Activated CD8-positive, alpha-beta memory T cell treated with anti-CD3 and anti-CD28 coated beads, Interleukin-2, amount 50 U/mL, for 1 hour (primary cell): ENCODE results near the gene LGI2.
"Not testable (repeated sequence)": the region's sequence is repeated elsewhere in the genome, so short reads cannot be mapped to it uniquely, and the experiment has no call there.

ENCODE experiments used
- DNase-seq: peaks from one replicate; pipeline ENCODE4 v3.0.0-alpha.2; 2020; ENCODE audit errors: extremely low read depth

The LGI2 gene

DNA sequence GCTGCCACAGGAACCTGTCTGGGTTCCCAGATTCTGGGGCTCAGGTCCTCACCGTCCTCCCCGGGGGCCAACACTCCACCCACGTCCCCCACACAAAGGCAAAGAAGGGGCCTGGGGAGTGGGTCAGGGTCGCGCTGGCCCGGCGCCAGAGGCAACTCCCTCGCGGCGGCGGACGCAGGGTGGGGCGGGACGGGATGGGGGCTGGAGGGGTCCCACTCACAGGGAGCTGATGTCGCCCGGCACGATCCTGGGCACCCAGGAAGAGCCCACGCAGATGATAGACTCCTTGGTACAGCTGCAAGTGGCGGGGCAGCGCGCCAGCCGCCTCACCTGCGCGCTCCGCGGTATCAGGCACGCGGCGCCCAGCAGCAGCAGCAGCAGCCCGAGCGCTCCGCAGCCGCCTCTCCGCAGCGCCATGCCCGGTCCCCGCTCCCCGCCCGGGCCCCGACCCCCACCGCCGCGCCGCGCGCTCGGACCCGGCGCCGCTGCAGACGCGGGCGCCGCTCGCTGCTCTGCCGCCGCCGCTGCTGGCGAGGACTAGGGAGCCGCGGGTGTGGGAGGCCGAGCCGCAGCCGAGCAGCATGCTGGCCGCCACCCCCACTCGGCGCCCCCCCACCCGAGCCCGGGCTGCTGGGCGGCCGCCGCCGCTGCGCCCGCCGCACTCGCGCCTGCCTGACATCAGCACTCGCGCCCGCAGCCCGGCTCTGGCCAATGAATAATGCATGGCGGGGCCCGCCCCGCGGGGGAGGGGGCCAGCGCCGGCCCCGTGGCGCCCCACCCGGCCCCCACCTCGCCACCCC is at the start of gene LGI2:
Gene LGI2, minus strand, starts transcription at position 670 of the 800 bp plus-strand sequence. Its CDS starts 253 bp downstream, at position 417.
- DNase-seq, result no peak

DNA sequence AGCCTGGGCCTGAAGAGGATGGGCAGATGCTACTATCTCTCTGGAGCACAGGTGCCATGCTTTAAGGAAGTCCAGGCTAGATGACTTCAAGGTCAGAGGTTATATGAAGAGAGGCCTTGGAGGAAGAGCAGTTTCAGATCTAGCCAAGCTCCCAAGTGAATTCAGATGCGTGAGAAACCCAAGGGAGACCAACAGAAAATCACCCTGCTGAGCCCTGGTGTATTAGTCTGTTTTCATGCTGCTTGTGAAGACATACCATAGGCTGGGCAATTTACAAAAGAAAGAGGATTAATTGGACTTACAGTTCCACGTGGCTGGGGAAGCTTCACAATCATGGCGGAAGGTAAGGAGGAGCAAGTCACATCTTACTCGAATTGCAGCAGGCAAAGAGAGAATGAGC is 47.8 kb upstream of the LGI2 start:
- no peak for DNase-seq

DNA sequence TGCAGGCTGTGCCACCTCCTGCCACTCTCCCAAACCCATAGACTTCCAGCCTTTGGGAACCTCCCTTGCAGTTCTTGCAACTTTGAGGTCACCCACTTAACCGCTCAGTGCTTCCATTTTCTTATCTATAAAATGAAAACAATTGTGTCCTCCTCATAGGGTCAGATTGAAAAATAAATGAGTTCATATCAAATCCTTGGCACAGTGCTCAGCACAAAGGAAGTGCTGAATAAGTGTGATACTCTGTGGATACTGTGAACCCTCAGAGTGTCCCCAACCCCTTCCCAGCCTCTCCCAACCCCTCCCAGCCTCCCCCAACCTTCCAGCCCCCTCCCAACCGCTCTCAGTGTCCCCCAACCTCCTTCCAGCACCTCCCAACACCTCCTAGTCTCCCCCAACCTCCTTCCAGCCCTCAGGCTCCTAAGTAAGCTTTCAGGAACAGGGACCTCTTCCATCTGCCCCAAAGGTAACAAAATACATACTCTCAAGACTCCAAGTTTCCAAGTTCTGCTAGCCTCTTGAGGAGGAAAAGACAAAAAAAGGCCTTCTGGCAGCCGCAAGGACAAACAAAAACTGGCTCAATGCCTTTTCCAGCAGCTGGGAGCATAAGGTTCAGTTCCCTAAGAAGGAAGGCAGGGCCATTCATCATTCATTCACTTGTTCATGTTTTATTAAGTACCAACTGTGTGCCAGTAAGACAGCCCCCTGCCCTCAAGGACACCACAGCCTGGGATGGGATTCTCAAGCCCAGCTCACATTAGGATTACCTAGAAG is 46.1 kb upstream of the LGI2 start:
- no peak for DNase-seq

DNA sequence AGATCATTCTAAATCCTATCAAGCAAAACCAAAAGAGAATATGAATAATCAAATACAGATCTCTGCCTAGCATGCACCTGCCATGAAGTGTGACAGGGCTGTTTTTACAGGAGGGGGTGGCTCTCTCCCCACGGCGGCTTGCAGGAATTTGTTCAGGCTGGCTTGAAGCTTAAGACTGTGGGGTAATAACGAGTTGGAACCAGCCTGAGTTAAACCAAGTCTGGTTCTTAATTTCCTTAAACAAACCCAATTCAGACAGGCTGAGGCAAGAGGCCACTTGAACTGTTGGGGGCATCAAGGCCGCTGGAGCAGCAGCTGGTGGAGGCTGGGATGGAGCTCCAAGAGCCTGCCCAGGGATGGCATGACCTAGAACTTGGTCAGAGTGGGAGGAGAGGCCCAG is 45.1 kb upstream of the LGI2 start:
- DNase-seq, result no peak

DNA sequence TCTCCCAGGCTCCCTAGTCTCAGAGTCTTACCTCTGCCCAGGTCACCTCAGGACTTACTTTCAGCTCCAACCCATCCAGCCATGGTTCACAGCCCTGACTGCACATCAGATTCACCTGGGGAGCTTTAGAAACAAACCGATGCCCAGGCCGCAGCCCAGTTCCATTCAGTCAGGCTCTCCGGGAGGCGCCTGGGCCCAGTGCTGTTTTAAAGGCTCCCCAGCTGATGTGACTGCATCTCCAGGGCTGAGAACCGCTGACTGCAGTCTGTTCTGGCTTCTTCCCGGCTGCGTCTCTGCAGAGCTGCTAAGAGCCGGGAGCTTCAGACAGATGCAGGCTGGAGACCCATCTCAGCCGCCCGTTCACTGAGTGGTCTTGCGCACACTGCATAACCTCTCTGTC is 44.4 kb upstream of the LGI2 start:
- no peak for DNase-seq

DNA sequence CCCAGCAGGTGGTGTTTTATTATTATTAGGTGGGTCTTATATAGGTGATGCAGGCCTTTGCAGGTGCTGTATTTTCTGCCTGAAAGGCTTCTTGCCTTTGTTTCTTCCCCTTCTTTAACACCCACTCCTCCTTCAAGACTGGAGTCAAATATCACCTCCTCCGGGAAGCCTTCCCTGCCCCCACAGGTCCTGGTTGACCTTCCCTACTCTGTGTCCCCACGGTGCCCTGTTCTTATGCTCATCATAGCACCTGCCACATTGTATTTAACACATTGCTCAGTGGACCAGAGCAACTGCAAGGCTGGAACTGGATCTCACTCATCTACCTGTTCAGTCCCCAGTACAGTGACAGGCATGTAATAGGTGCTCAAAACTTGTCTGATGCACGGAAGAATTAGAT is 39.8 kb upstream of the LGI2 start:
- no peak for DNase-seq

DNA sequence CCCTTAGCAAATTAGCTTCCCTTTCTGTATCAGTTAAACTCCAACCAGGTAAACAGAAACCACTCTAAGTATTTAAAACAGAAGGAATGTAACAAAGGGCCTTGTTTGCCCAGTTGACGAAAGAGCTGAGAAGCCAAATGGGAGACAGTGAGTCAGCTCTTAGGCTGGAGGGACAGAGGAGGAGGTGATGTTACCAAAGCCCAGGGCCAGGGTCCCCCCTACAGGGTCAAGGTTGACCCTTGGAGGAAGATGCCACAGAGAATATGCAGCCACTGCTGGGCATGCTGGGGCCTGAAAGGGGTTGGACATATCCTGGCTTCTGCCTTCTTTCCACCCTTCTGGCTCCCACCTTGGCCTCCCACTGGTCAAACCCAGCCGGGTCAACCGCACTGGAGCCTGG is 38.3 kb upstream of the LGI2 start:
- DNase-seq, result no peak

- no peak for DNase-seq
These were observed 37.6 kb upstream of the LGI2 start for GRCh38 chr4:25068386-25068785.

- no peak for DNase-seq
These were observed 35.3 kb upstream of the LGI2 start for GRCh38 chr4:25065932-25066590.

- DNase-seq, result no peak
These were observed 34.7 kb upstream of the LGI2 start for GRCh38 chr4:25065431-25065858.

GRCh38 chr4:25064447-25064846 is 33.7 kb upstream of the LGI2 start:
- not testable (repeated sequence) for DNase-seq

- DNase-seq, result no peak
These were observed 32.4 kb upstream of the LGI2 start for GRCh38 chr4:25063116-25063515.

DNA sequence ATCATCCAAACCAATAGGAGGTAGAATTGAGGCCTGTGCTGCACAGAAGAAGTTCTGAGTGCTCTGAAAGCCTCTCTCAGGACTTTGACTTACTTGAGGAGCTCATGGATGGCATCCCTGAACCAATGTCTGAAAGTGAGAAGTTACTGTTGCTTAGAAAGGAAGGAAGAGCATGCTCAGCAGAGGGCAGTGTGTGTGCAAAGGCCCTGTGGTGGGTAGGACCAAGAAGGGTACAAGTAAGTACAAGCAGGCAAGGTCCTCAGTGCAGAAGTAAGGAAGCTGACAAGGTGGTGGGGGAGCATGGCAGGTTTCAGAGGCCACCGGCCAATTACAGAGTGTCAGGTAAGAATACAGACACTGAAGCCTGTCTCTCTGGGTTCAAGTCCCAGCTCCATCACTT is 31.4 kb upstream of the LGI2 start:
- no peak for DNase-seq

DNA sequence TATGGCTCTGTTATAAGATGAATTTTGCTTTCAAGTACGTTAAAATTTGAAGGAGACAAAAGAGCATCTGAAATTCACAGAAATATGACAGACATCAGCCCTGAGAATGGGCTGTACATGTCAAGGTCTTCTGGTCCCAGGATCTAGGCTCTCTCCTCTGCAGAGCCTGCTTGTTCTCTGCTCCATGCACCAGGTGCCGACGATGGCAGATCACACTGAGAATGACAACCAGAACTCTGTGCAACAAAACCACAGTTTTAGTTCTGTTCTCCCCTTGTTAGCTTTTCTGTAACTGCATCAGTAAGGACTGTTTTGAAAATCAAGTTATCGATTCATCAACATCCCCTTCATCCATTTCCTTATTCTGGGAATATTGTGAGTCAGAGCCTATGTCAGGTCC is 30.9 kb upstream of the LGI2 start:
- DNase-seq, result no peak

DNA sequence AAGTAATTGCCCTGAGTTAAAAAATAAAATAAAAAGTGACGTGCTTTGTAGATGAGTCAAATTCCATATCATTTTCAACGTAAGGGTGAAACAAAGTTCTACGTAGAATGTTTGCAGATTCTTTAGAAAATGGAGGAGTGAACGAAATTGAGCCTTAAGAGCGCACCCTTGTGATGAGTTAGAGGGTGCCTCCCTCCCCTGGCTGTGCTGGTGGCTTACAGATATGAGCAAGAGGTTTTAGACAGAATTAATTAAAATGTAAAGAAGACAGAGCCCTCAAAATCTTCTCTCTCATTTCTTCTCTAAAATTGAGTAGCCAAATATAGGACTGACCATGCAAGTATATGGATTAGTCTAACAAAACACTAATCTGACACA is 30.2 kb upstream of the LGI2 start:
- no peak for DNase-seq

DNA sequence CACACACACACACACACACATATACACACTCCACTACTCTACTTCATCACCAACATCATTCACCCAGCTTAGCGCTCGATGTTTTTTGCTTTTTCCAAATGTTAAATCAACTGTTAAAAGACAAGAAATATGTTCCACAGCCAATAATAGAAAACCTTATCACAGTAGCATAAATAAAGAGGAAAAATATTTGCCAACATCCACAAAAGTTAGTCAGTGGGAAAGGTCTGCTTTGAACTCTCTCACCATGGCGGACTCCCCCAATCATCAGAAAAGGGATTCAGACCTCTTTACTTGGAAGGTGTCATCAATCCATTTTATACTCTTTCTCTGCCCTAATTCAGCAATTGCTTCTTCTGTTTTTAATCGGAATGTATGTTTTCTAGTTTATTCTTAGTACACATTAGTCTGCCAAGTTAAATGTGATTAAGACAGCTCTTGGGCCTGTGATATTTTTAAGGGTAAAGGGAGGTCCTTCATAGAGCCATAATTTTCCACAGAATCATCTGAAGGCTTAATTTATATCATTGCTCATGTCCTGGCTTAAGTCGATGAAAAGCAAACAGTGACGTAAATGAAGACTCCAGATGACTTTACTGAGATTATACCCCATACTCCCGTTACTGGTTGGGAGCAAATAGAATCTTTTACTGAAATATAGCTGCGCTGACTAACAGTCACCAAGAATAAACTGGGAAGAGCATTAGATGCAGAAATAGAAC is 29.7 kb upstream of the LGI2 start:
- no peak for DNase-seq

DNA sequence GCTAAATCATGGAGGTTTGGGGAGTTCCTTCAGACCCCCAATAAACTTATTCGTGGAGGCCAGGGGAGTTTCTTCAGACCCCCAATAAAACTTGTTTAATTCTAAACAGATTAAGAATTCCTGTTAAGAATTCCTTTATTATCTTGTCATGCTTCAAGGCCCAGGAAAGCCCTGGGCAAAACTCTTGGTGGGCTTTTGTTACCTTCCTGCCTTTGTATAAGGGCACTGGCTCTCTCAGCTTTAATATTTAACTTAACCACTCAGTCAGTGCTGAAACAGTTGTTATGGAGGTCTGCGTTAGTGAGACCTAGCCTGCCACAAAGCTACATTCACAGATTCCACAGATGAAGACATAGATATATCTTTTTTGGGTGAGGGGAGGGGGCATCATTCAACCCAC is 29.0 kb upstream of the LGI2 start:
- DNase-seq, result no peak

DNA sequence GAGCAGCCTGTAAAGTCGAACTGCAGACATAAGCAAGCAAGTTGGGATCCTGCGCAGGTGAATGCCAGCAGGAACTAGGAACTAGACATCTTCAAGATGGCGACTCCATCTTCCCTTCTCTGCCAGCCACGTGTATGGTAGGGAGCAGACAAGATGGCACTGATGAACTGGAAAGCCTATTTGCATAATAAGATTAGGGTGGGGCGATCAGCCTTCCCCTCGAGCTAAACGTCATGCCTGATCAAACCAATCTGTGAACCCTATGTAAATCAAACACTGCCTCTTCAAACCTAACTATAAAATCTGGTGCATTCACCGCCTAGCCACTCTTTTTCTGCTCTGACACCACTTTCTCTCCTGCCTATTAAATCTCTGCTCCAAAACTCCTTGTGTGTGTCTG is 28.1 kb upstream of the LGI2 start:
- no peak for DNase-seq

GRCh38 chr4:25057299-25057698 is 26.6 kb upstream of the LGI2 start:
- no peak for DNase-seq

GRCh38 chr4:25052037-25052436 is 21.3 kb upstream of the LGI2 start:
- not testable (repeated sequence) for DNase-seq

- no peak for DNase-seq
These were observed 20.8 kb upstream of the LGI2 start for GRCh38 chr4:25051534-25051933.
